Kidney (tissue), 14 donors: Measurements from ENCODE around the gene BRCA2. TPM values are rescaled to one million over a fixed set of nuclear protein-coding genes. Genes with fewer than 3 reads are reported as not detected.

Source experiments
- DNase-seq, 5 donors: peaks; one replicate each; pipeline ENCODE4 v3.0.0-alpha.2; 2013 to 2020
- FAIRE-seq: peaks from 2 replicates; lab custom pipeline; 2012; peaks lifted over from hg19 to GRCh38; lab: Jason Lieb, UNC
- H3K27ac ChIP-seq, 2 donors: one replicate each; pipeline ENCODE4 v1.7.0; 2013; ENCODE audit warnings: low read depth in 2 of 2, low read length in 2 of 2, inconsistent platforms in 1 of 2
- H3K27me3 ChIP-seq: one replicate; pipeline ENCODE4 v1.7.1; 2013; ENCODE audit warnings: low read length, inconsistent platforms; ENCODE audit not compliant: control insufficient read depth, insufficient read depth
- H3K36me3 ChIP-seq, 3 donors: one replicate each; pipeline versions ENCODE4 v1.7.0 to v1.7.1; 2013; ENCODE audit warnings: low read length in 3 of 3, control low read depth in 1 of 3, inconsistent platforms in 1 of 3; ENCODE audit not compliant: insufficient read depth in 3 of 3, control insufficient read depth in 2 of 3
- H3K4me1 ChIP-seq, 3 donors: one replicate each; pipeline versions ENCODE4 v1.7.0 to v1.7.1; 2013; ENCODE audit warnings: low read length in 3 of 3, inconsistent platforms in 1 of 3, low read depth in 1 of 3; ENCODE audit not compliant: control insufficient read depth in 2 of 3, insufficient read depth in 2 of 3
- H3K4me3 ChIP-seq, 3 donors: one replicate each; pipeline versions ENCODE4 v1.7.0 to v1.8.1; 2013; ENCODE audit warnings: low read length in 3 of 3, control low read depth in 1 of 3, inconsistent platforms in 1 of 3
- H3K9ac ChIP-seq, 3 donors: one replicate each; pipeline versions ENCODE4 v1.7.0 to v1.7.1; 2013; ENCODE audit warnings: low read length in 3 of 3, control low read depth in 1 of 3, inconsistent platforms in 1 of 3
- H3K9me3 ChIP-seq, 3 donors: one replicate each; pipeline versions ENCODE4 v1.7.0 to v1.7.1; 2013; ENCODE audit warnings: low read length in 3 of 3, control low read depth in 1 of 3, inconsistent platforms in 1 of 3; ENCODE audit not compliant: control insufficient read depth in 2 of 3, insufficient read depth in 1 of 3
- CTCF ChIP-seq: IDR thresholded peaks from 3 replicates; pipeline ENCODE4 v1.5.1; 2012; ENCODE audit warnings: mild to moderate bottlenecking, moderate library complexity, borderline replicate concordance; ENCODE audit not compliant: insufficient read depth; ENCODE audit errors: extremely low read depth
- intact Hi-C: fragments of 100-400 bp; cut with DNase I; formaldehyde crosslinking; loops from one replicate; pipeline ENCODE4 v1.11.1; 2022
- polyA plus RNA-seq: library from polyadenylated mRNA; stranded (reverse); fragments of 350-450 nt; fragmentation: Illumina TruSeq; extraction: RNeasy Lipid Tissue Mini Kit (QIAGEN cat#74804); gene quantifications from one replicate; pipeline ENCODE4 v1.2.3, GENCODE V29; 2014; ENCODE audit warnings: low read depth, low replicate concordance; ENCODE audit not compliant: insufficient read depth
- total RNA-seq: library from RNA; stranded (reverse); fragmentation: NEBNext Ultra II Directional; extraction: Animal tissue kit (Norgen Biotek cat#: 25700); gene quantifications from one replicate; pipeline ENCODE4 v1.2.1, GENCODE V29; 2021
- donor health status: control.
- donor health status: control.
- donor health status: control.
- donor health status: control.
- donor health status: control.
- donor health status: DM: yes; HTN: yes; CAD: no.
- donor health status: Normal renal cell carcinoma (clear cell type).

BRCA2 gene
- total and polyA plus RNA-seq, 2 donors from 2014 or later: 0.02 to 2.0 TPM

GRCh38 chr13:32277839-32278238 lies 37.5 kb upstream of the BRCA2 start:
- Histone ChIP-seq H3K9ac (no peak overlapping the region), H3K27me3 (no peaks in the 10 kb centered on the region), H3K4me3 (no peak overlapping the region), H3K9me3 (no peaks in the 10 kb centered on the region), H3K27ac (no peak overlapping the region), H3K36me3 (peaks cover 0 to 2% (median 0%) of the 10 kb centered on the region in 3 donors), H3K4me1 (no peaks in the 10 kb centered on the region)
- intact Hi-C loops: no loop called here
- TF ChIP-seq CTCF: no peak
- no peak for DNase-seq
- FAIRE-seq: no peak

- H3K27me3 ChIP-seq: no peaks in the 10 kb centered on the region
- peaks cover 0 to 2% (median 0%) of the 10 kb centered on the region in 3 donors for H3K36me3 ChIP-seq
- intact Hi-C loops: no loop called here
- H3K9me3 ChIP-seq: no peaks in the 10 kb centered on the region
- H3K4me1 ChIP-seq: no peaks in the 10 kb centered on the region
- H3K4me3 ChIP-seq: no peak overlapping the region
- H3K27ac ChIP-seq: no peak overlapping the region
- FAIRE-seq (no peak), DNase-seq (no peak)
- TF ChIP-seq CTCF: no peak
- no peak overlapping the region for H3K9ac ChIP-seq
These were observed 36.9 kb upstream of the BRCA2 start for GRCh38 chr13:32278426-32278825.

GRCh38 chr13:32281096-32281495 lies 34.2 kb upstream of the BRCA2 start:
- Histone ChIP-seq H3K27ac (no peak overlapping the region), H3K27me3 (no peaks in the 10 kb centered on the region), H3K4me1 (peaks cover 0 to 3% (median 3%) of the 10 kb centered on the region in 3 donors), H3K4me3 (no peak overlapping the region), H3K9me3 (no peaks in the 10 kb centered on the region), H3K36me3 (peaks cover 0 to 2% (median 0%) of the 10 kb centered on the region in 3 donors), H3K9ac (no peak overlapping the region)
- no peak for TF ChIP-seq CTCF
- DNase-seq: no peak
- intact Hi-C loops: no loop called here
- FAIRE-seq: no peak
